HEK293 (cell line): ENCODE data around the gene PARD3.
A peak's percentile ranks its signal among the peaks of the same experiment; 100 is the strongest.

Experiments
- CTCF ChIA-PET: fragments of 350-600 bp; formaldehyde crosslinking; extraction: SDS; loops from one replicate; lab custom pipeline; 2021; ENCODE audit warnings: antibody characterized with exemption; lab: Yijun Ruan, JAX
- POLR2A ChIA-PET: fragments of 300-600 bp; formaldehyde crosslinking; extraction: SDS; loops from one replicate; lab custom pipeline; 2020; ENCODE audit warnings: antibody characterized with exemption, inconsistent platforms; lab: Yijun Ruan, JAX
- H3K27ac ChIP-seq: fragments of 200-500 bp; sonication (Bioruptor generic); 2 replicates; pipeline ENCODE4 v1.5.1; 2014; ENCODE audit warnings: low read depth, low read length, control low read depth, inconsistent platforms; ENCODE audit errors: extremely low read depth
- H3K36me3 ChIP-seq, 2 experiments: fragments of 200-500 bp in 1 of 2; sonication (Bioruptor generic) in 1 of 2; 1 replicate in 1 of 2; 2 replicates in 1 of 2; pipeline ENCODE4 v1.5.1; 2014 to 2017; ENCODE audit warnings: inconsistent platforms in 2 of 2, low read length in 2 of 2; ENCODE audit not compliant: control insufficient read depth in 2 of 2, insufficient read depth in 1 of 2
- H3K4me1 ChIP-seq: fragments of 200-500 bp; sonication (Bioruptor generic); 2 replicates; pipeline ENCODE4 v1.5.1; 2014; ENCODE audit warnings: mild to moderate bottlenecking, low read length, inconsistent platforms; ENCODE audit not compliant: control insufficient read depth, insufficient read depth
- H3K4me3 ChIP-seq: 2 replicates; pipeline ENCODE4 v1.5.1; 2011; ENCODE audit warnings: low read depth, mild to moderate bottlenecking, control low read depth, low read length, moderate library complexity
- H3K9me3 ChIP-seq: fragments of 200-500 bp; sonication (Bioruptor generic); 2 replicates; pipeline ENCODE4 v1.5.1; 2014; ENCODE audit warnings: low read depth, low read length, inconsistent platforms; ENCODE audit not compliant: control insufficient read depth, insufficient read depth
- KLF8 ChIP-seq: fragments of 450-650 bp; formaldehyde crosslinking; IDR thresholded peaks from 2 replicates; pipeline ENCODE4 v1.5.1; 2016; ENCODE audit warnings: missing biosample characterization, missing genetic modification characterization
- RBAK ChIP-seq: fragments of 450-650 bp; formaldehyde crosslinking; IDR thresholded peaks from 2 replicates; pipeline ENCODE4 v1.5.1; 2016; ENCODE audit warnings: missing biosample characterization, missing genetic modification characterization
- ZFP41 ChIP-seq: fragments of 450-650 bp; formaldehyde crosslinking; IDR thresholded peaks from 2 replicates; pipeline ENCODE4 v1.5.1; 2016; ENCODE audit warnings: missing biosample characterization, missing genetic modification characterization, borderline replicate concordance
- ZNF112 ChIP-seq: fragments of 450-650 bp; formaldehyde crosslinking; IDR thresholded peaks from 2 replicates; pipeline ENCODE4 v1.5.0; 2017; ENCODE audit warnings: missing biosample characterization, missing genetic modification characterization
- ZNF16 ChIP-seq: fragments of 450-650 bp; formaldehyde crosslinking; IDR thresholded peaks from 2 replicates; pipeline ENCODE4 v1.5.1; 2016; ENCODE audit warnings: low read depth, missing biosample characterization, missing genetic modification characterization
- ZNF175 ChIP-seq: fragments of 450-650 bp; formaldehyde crosslinking; IDR thresholded peaks from 2 replicates; pipeline ENCODE4 v1.5.1; 2016; ENCODE audit warnings: missing biosample characterization, missing genetic modification characterization
- ZNF18 ChIP-seq: fragments of 450-650 bp; formaldehyde crosslinking; IDR thresholded peaks from 2 replicates; pipeline ENCODE4 v1.5.1; 2016; ENCODE audit warnings: missing biosample characterization, missing genetic modification characterization
- ZNF19 ChIP-seq: fragments of 450-650 bp; formaldehyde crosslinking; IDR thresholded peaks from 2 replicates; pipeline ENCODE4; 2016; ENCODE audit warnings: missing biosample characterization, missing genetic modification characterization, low read depth
- ZNF354C ChIP-seq: fragments of 450-650 bp; formaldehyde crosslinking; IDR thresholded peaks from 2 replicates; pipeline ENCODE4 v1.5.1; 2016; ENCODE audit warnings: missing biosample characterization, missing genetic modification characterization, low read depth, borderline replicate concordance
- ZNF362 ChIP-seq: fragments of 450-650 bp; formaldehyde crosslinking; IDR thresholded peaks from 2 replicates; pipeline ENCODE4 v1.5.1; 2016; ENCODE audit warnings: missing biosample characterization, missing genetic modification characterization
- ZNF624 ChIP-seq: fragments of 450-650 bp; formaldehyde crosslinking; IDR thresholded peaks from 2 replicates; pipeline ENCODE4 v1.5.1; 2017; ENCODE audit warnings: missing biosample characterization, missing genetic modification characterization
- ZNF629 ChIP-seq: fragments of 450-650 bp; formaldehyde crosslinking; IDR thresholded peaks from 2 replicates; pipeline ENCODE4 v1.5.1; 2017; ENCODE audit warnings: missing biosample characterization, missing genetic modification characterization
- ZNF707 ChIP-seq: fragments of 450-650 bp; formaldehyde crosslinking; IDR thresholded peaks from 2 replicates; pipeline ENCODE4 v1.5.1; 2016; ENCODE audit warnings: missing biosample characterization, missing genetic modification characterization
- ZNF747 ChIP-seq: fragments of 450-650 bp; formaldehyde crosslinking; IDR thresholded peaks from 2 replicates; pipeline ENCODE4 v1.5.1; 2016; ENCODE audit warnings: missing biosample characterization, missing genetic modification characterization
- ZNF777 ChIP-seq: fragments of 450-650 bp; formaldehyde crosslinking; IDR thresholded peaks from 2 replicates; pipeline ENCODE4 v1.5.1; 2017; ENCODE audit warnings: missing biosample characterization, missing genetic modification characterization, borderline replicate concordance
- ZSCAN5A ChIP-seq: fragments of 450-650 bp; formaldehyde crosslinking; IDR thresholded peaks from 2 replicates; pipeline ENCODE4 v1.5.1; 2016; ENCODE audit warnings: missing biosample characterization, missing genetic modification characterization
- TF ChIP-seq, protein P1 (sequence below): fragments of 450-650 bp; formaldehyde crosslinking; IDR thresholded peaks from 2 replicates; pipeline ENCODE4 v1.5.1; 2016; ENCODE audit warnings: missing biosample characterization, missing genetic modification characterization
- TF ChIP-seq, protein P2 (sequence below): fragments of 450-650 bp; IDR thresholded peaks from 2 replicates; pipeline ENCODE4 v1.5.1; 2018; ENCODE audit warnings: missing biosample characterization, missing genetic modification characterization
- TF ChIP-seq, protein P3 (sequence below): fragments of 450-650 bp; formaldehyde crosslinking; IDR thresholded peaks from 2 replicates; pipeline ENCODE4 v1.5.1; 2016; ENCODE audit warnings: missing biosample characterization, missing genetic modification characterization
- TF ChIP-seq, protein P4 (sequence below): fragments of 450-650 bp; formaldehyde crosslinking; IDR thresholded peaks from 2 replicates; pipeline ENCODE4 v1.5.1; 2016; ENCODE audit warnings: missing biosample characterization, missing genetic modification characterization

PARD3 gene

DNA sequence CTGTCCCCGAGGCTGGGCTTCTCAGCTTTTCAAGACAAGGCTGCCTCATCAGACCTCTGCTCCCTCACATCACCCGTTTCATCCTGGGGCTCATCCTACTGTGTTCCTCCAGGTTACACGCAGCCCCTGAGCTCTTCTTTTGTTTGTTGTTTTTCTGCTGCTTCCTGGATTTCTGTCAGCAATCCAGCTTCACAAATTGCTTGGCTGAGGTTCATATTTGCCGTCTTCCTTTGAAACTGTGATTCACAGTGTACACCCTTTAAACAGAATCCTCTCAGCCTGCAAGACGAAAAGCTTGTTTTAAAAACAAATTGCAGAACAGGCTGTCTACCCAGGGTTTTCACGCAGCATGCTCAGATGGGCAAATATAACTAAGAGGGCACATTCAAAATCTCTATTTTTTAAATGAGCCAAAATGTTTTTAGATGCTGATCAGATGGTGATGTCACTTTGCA, 39.1 kb upstream of the PARD3 start (continued):
- no peak for TF ChIP-seq KLF8
- TF ChIP-seq ZNF629 (tag by site-specific recombination): 0 out of 2 replicates have a peak, but pooled peaks have one; percentile 28
- TF ChIP-seq, protein P1, sequence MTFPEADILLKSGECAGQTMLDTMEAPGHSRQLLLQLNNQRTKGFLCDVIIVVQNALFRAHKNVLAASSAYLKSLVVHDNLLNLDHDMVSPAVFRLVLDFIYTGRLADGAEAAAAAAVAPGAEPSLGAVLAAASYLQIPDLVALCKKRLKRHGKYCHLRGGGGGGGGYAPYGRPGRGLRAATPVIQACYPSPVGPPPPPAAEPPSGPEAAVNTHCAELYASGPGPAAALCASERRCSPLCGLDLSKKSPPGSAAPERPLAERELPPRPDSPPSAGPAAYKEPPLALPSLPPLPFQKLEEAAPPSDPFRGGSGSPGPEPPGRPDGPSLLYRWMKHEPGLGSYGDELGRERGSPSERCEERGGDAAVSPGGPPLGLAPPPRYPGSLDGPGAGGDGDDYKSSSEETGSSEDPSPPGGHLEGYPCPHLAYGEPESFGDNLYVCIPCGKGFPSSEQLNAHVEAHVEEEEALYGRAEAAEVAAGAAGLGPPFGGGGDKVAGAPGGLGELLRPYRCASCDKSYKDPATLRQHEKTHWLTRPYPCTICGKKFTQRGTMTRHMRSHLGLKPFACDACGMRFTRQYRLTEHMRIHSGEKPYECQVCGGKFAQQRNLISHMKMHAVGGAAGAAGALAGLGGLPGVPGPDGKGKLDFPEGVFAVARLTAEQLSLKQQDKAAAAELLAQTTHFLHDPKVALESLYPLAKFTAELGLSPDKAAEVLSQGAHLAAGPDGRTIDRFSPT (tag by site-specific recombination): no peak

- no peak for TF ChIP-seq ZNF18
- TF ChIP-seq ZNF19 (tag by site-specific recombination): no peak
- no peak for TF ChIP-seq ZNF112 (tag by site-specific recombination)
- TF ChIP-seq, protein P2, sequence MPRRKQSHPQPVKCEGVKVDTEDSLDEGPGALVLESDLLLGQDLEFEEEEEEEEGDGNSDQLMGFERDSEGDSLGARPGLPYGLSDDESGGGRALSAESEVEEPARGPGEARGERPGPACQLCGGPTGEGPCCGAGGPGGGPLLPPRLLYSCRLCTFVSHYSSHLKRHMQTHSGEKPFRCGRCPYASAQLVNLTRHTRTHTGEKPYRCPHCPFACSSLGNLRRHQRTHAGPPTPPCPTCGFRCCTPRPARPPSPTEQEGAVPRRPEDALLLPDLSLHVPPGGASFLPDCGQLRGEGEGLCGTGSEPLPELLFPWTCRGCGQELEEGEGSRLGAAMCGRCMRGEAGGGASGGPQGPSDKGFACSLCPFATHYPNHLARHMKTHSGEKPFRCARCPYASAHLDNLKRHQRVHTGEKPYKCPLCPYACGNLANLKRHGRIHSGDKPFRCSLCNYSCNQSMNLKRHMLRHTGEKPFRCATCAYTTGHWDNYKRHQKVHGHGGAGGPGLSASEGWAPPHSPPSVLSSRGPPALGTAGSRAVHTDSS (tag by site-specific recombination): no peak
- POLR2A ChIA-PET: no interaction called here
- CTCF ChIA-PET: no interaction called here
Observed at GRCh38 chr10:34853357-34853756, 38.3 kb upstream of the PARD3 start.

GRCh38 chr10:34850558-34850957, 35.5 kb upstream of the PARD3 start:
- H3K4me1 ChIP-seq: no peaks in the 10 kb centered on the region; the same call in 1 of the 2 replicates
- ChIA-PET POLR2A (no interaction called here), CTCF (interaction anchor here (0.6 to 0.8 kb wide), 2 partner anchors 12 to 126 kb away, joined by 3 read pairs; no protein-coding TSS in a partner anchor)
- TF ChIP-seq ZNF777 (tag by site-specific recombination) (no peak), ZNF707 (tag by site-specific recombination) (no peak), ZSCAN5A (tag by site-specific recombination) (no peak), ZFP41 (tag by site-specific recombination) (no peak), ZNF747 (tag by site-specific recombination) (no peak), KLF8 (no peak), ZNF354C (tag by site-specific recombination) (no peak), ZNF362 (tag by site-specific recombination) (no peak), ZNF16 (no peak), ZNF624 (no peak), RBAK (no peak), ZNF175 (no peak)
- TF ChIP-seq, protein P3, sequence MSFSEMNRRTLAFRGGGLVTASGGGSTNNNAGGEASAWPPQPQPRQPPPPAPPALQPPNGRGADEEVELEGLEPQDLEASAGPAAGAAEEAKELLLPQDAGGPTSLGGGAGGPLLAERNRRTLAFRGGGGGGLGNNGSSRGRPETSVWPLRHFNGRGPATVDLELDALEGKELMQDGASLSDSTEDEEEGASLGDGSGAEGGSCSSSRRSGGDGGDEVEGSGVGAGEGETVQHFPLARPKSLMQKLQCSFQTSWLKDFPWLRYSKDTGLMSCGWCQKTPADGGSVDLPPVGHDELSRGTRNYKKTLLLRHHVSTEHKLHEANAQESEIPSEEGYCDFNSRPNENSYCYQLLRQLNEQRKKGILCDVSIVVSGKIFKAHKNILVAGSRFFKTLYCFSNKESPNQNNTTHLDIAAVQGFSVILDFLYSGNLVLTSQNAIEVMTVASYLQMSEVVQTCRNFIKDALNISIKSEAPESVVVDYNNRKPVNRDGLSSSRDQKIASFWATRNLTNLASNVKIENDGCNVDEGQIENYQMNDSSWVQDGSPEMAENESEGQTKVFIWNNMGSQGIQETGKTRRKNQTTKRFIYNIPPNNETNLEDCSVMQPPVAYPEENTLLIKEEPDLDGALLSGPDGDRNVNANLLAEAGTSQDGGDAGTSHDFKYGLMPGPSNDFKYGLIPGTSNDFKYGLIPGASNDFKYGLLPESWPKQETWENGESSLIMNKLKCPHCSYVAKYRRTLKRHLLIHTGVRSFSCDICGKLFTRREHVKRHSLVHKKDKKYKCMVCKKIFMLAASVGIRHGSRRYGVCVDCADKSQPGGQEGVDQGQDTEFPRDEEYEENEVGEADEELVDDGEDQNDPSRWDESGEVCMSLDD (tag by site-specific recombination): no peak
- TF ChIP-seq, protein P4, sequence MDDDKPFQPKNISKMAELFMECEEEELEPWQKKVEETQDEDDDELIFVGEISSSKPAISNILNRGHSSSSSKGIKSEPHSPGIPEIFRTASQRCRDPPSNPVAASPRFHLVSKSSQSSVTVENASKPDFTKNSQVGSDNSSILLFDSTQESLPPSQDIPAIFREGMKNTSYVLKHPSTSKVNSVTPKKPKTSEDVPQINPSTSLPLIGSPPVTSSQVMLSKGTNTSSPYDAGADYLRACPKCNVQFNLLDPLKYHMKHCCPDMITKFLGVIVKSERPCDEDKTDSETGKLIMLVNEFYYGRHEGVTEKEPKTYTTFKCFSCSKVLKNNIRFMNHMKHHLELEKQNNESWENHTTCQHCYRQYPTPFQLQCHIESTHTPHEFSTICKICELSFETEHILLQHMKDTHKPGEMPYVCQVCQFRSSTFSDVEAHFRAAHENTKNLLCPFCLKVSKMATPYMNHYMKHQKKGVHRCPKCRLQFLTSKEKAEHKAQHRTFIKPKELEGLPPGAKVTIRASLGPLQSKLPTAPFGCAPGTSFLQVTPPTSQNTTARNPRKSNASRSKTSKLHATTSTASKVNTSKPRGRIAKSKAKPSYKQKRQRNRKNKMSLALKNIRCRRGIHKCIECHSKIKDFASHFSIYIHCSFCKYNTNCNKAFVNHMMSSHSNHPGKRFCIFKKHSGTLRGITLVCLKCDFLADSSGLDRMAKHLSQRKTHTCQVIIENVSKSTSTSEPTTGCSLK: no peak
- no peak overlapping the region for H3K27ac ChIP-seq
- H3K36me3 ChIP-seq: no peaks in the 10 kb centered on the region
- no peaks in the 10 kb centered on the region for H3K9me3 ChIP-seq
- H3K4me3 ChIP-seq: no peak overlapping the region

More at GRCh38 chr10:34853357-34853756, 38.3 kb upstream of the PARD3 start:
- no peak overlapping the region for H3K4me3 ChIP-seq
- H3K27ac ChIP-seq: no peak overlapping the region
- no peaks in the 10 kb centered on the region for H3K9me3 ChIP-seq
- H3K36me3 ChIP-seq: no peaks in the 10 kb centered on the region
- H3K4me1 ChIP-seq: no peaks in the 10 kb centered on the region; the same call in 1 of the 2 replicates
